HCT116 (cell line): ENCODE results near the gene ZNF146.

ENCODE experiments used
- ATF3 ChIP-seq: IDR thresholded peaks from 2 replicates; pipeline ENCODE4 v1.6.1; 2012
- CTCF ChIP-seq, 3 experiments: fragments of 200-600 bp in 1 of 3; sonication (generic) in 1 of 3; IDR thresholded peaks in 2 of 3; conservative IDR thresholded peaks in 1 of 3; 2 replicates each; pipeline ENCODE4 v1.5.1; 2012 to 2017; ENCODE audit warnings: low read depth in 2 of 3, low read length in 2 of 3, antibody characterized with exemption in 1 of 3, borderline replicate concordance in 1 of 3, control low read depth in 1 of 3, mild to moderate bottlenecking in 1 of 3, mixed read lengths in 1 of 3, mixed run types in 1 of 3, moderate library complexity in 1 of 3; ENCODE audit not compliant: insufficient read depth in 1 of 3
- EGR1 ChIP-seq: IDR thresholded peaks from 2 replicates; pipeline ENCODE4 v1.6.1; 2012; ENCODE audit warnings: low read depth
- EZH2 ChIP-seq: fragments of 200-600 bp; sonication (generic); IDR thresholded peaks from 2 replicates; pipeline ENCODE4 v1.6.1; 2017; ENCODE audit warnings: antibody characterized with exemption, mixed run types
- JUND ChIP-seq: IDR thresholded peaks from 2 replicates; pipeline ENCODE4 v1.6.1; 2012
- MAX ChIP-seq: IDR thresholded peaks from 2 replicates; pipeline ENCODE4 v1.6.1; 2012
- POLR2A ChIP-seq: IDR thresholded peaks from 2 replicates; pipeline ENCODE4 v1.7.0; 2011; ENCODE audit warnings: borderline replicate concordance; ENCODE audit not compliant: insufficient read depth, insufficient read length; ENCODE audit errors: extremely low read depth
- POLR2AphosphoS5 ChIP-seq: IDR thresholded peaks from 2 replicates; pipeline ENCODE4 v1.6.1; 2011; ENCODE audit warnings: mild to moderate bottlenecking, low read depth, low read length, moderate library complexity
- RAD21 ChIP-seq: IDR thresholded peaks from 2 replicates; pipeline ENCODE4 v1.6.1; 2012; ENCODE audit warnings: low read depth, mild to moderate bottlenecking
- REST ChIP-seq: IDR thresholded peaks from 2 replicates; pipeline ENCODE4 v1.6.1; 2012; ENCODE audit warnings: low read depth
- SIN3A ChIP-seq: IDR thresholded peaks from 2 replicates; pipeline ENCODE4 v1.6.1; 2012; ENCODE audit warnings: low read depth
- TCF7L2 ChIP-seq: IDR thresholded peaks from 2 replicates; pipeline ENCODE4 v1.7.0; 2011; ENCODE audit warnings: borderline replicate concordance, inconsistent platforms; ENCODE audit not compliant: insufficient read depth, insufficient read length; ENCODE audit errors: extremely low read depth
- ZBTB33 ChIP-seq: IDR thresholded peaks from 2 replicates; pipeline ENCODE4 v1.6.1; 2011; ENCODE audit warnings: mild to moderate bottlenecking, low read length, moderate library complexity; ENCODE audit not compliant: insufficient replicate concordance; ENCODE audit errors: extremely low read depth

- TF ChIP-seq CTCF (IDR thresholded peaks at IDR 0.05 in 2 of 3, conservative IDR thresholded peaks at IDR 0.05 in 1 of 3; ENCODE audit: borderline replicate concordance in 1 of 3, insufficient read depth in 1 of 3, low read depth in 2 of 3, low read length in 2 of 3) (no peak), POLR2A (no peak), TCF7L2 (no peak), EZH2 (no peak), POLR2AphosphoS5 (no peak), ZBTB33 (no peak), RAD21 (no peak), MAX (no peak), ATF3 (no peak), EGR1 (no peak), JUND (no peak), SIN3A (no peak), REST (no peak)
These were observed 2.0 kb upstream of the ZNF146 start for GRCh38 chr19:36212895-36213294.
